ENCODE measurements around the gene MAML3. TPM values are rescaled to one million over a fixed set of nuclear protein-coding genes. Genes with fewer than 3 reads are reported as not detected.

MAML3 gene
- total and polyA plus RNA-seq, 2 of the 13 experiments (the other 11 are each of a cell fraction or from before 2014, with no cell fraction given), result 0.05 to 0.13 TPM

- Histone ChIP-seq H2AFZ (ENCODE audit: low read length) (no peak overlapping the region), H3K36me3 (replicated peaks in 1 of 2; ENCODE audit: control insufficient read depth in 1 of 2, insufficient read depth in 2 of 2, low read length in 2 of 2) (no peaks in the 10 kb centered on the region), H3K9me3 (ENCODE audit: low read length) (no peaks in the 10 kb centered on the region), H3K4me1 (ENCODE audit: insufficient read depth, low read length) (peaks cover 18% of the 10 kb centered on the region), H3K4me3 (replicated peaks in 1 of 3; ENCODE audit: insufficient read depth in 1 of 3, low read depth in 2 of 3, low read length in 3 of 3) (no peak overlapping the region), H3K9ac (ENCODE audit: insufficient read depth, low read depth, low read length) (no peak overlapping the region), H4K20me1 (ENCODE audit: insufficient read depth, low read length) (no peaks in the 10 kb centered on the region), H3K79me2 (ENCODE audit: insufficient read depth, low read length) (no peaks in the 10 kb centered on the region), H3K4me2 (ENCODE audit: low read depth, low read length) (no peak overlapping the region), H3K27me3 (ENCODE audit: control insufficient read depth in 1 of 2, insufficient read depth in 2 of 2, low read length in 2 of 2) (peaks cover 0 to 13% of the 10 kb centered on the region in 2 experiments; a peak in 2 of 5 replicates), H3K27ac (ENCODE audit: extremely low read length, insufficient read depth, low read length) (no peak overlapping the region)
- CTCF ChIA-PET (ENCODE audit: low intra/inter-chr PET ratio, low total read pairs), result no interaction called here
- intact Hi-C loops (cut with micrococcal nuclease; ENCODE audit: unreplicated experiment), result no loop called here
- TF ChIP-seq ZNF496 (CRISPR knock-in tag; IDR thresholded peaks at IDR 0.05; ENCODE audit: insufficient replicate concordance), result no peak
- in situ Hi-C loops (cut with HindIII; ENCODE audit: extremely low pct_ligation_motif_present, low pct_unique_long_range_greater_than_20kb), result no loop called here
- FAIRE-seq (no peak), DNase-seq (ENCODE audit: low spot score) (no peak), ATAC-seq (no peak)
- no TSS peak for BruUV-seq (replicated peaks)
- 74% methylated on average over 8 of the region's 8 CpGs for WGBS (ENCODE audit: low lambda C conversion rate)
- POLR2A ChIA-PET, result no interaction called here
Measured at GRCh38 chr4:139890816-139891215, 263.2 kb downstream of the MAML3 start.

GRCh38 chr4:139889901-139890300, 264.1 kb downstream of the MAML3 start:
- Histone ChIP-seq H4K20me1 (ENCODE audit: insufficient read depth, low read length) (no peaks in the 10 kb centered on the region), H3K4me2 (ENCODE audit: low read depth, low read length) (no peak overlapping the region), H3K27me3 (ENCODE audit: control insufficient read depth in 1 of 2, insufficient read depth in 2 of 2, low read length in 2 of 2) (peaks cover 0 to 13% of the 10 kb centered on the region in 2 experiments; a peak in 2 of 5 replicates), H3K4me1 (ENCODE audit: insufficient read depth, low read length) (peaks cover 23% of the 10 kb centered on the region), H3K27ac (ENCODE audit: extremely low read length, insufficient read depth, low read length) (no peak overlapping the region), H3K36me3 (replicated peaks in 1 of 2; ENCODE audit: control insufficient read depth in 1 of 2, insufficient read depth in 2 of 2, low read length in 2 of 2) (no peaks in the 10 kb centered on the region), H3K9me3 (ENCODE audit: low read length) (no peaks in the 10 kb centered on the region), H3K9ac (ENCODE audit: insufficient read depth, low read depth, low read length) (no peak overlapping the region), H3K79me2 (ENCODE audit: insufficient read depth, low read length) (no peaks in the 10 kb centered on the region), H2AFZ (ENCODE audit: low read length) (no peak overlapping the region), H3K4me3 (replicated peaks in 1 of 3; ENCODE audit: insufficient read depth in 1 of 3, low read depth in 2 of 3, low read length in 3 of 3) (no peak overlapping the region)
- 29% methylated on average over 6 of the region's 6 CpGs for WGBS (ENCODE audit: low lambda C conversion rate)
- TF ChIP-seq ZZZ3 (CRISPR knock-in tag; IDR thresholded peaks at IDR 0.05; ENCODE audit: borderline replicate concordance) (no peak), ZNF768 (CRISPR knock-in tag; IDR thresholded peaks at IDR 0.05) (peak; percentile 28; the same call in 1 of the 2 replicates)
- FAIRE-seq (no peak), DNase-seq (ENCODE audit: low spot score) (no peak), ATAC-seq (0 out of 3 replicates have a peak, but pooled peaks have one; percentile 23)
- in situ Hi-C loops (cut with HindIII; ENCODE audit: extremely low pct_ligation_motif_present, low pct_unique_long_range_greater_than_20kb), result no loop called here
- ChIA-PET POLR2A (no interaction called here), CTCF (ENCODE audit: low intra/inter-chr PET ratio, low total read pairs) (no interaction called here)
- BruUV-seq (replicated peaks), result no TSS peak
- intact Hi-C loops (cut with micrococcal nuclease; ENCODE audit: unreplicated experiment), result no loop called here

Measured in HepG2 (cell line).